Stimulated activated CD4-positive, alpha-beta T cell treated with anti-CD3 and anti-CD28 coated beads, TNF-alpha, amount 100 ng/mL, for 1 hour (primary cell): Measurements from ENCODE around the gene MAST2.

Experiments
- DNase-seq, 3 donors: peaks; one replicate each; pipeline ENCODE4 v3.0.0-alpha.2; 2020; ENCODE audit warnings: low read depth in 3 of 3, low spot score in 1 of 3

The MAST2 gene

DNA sequence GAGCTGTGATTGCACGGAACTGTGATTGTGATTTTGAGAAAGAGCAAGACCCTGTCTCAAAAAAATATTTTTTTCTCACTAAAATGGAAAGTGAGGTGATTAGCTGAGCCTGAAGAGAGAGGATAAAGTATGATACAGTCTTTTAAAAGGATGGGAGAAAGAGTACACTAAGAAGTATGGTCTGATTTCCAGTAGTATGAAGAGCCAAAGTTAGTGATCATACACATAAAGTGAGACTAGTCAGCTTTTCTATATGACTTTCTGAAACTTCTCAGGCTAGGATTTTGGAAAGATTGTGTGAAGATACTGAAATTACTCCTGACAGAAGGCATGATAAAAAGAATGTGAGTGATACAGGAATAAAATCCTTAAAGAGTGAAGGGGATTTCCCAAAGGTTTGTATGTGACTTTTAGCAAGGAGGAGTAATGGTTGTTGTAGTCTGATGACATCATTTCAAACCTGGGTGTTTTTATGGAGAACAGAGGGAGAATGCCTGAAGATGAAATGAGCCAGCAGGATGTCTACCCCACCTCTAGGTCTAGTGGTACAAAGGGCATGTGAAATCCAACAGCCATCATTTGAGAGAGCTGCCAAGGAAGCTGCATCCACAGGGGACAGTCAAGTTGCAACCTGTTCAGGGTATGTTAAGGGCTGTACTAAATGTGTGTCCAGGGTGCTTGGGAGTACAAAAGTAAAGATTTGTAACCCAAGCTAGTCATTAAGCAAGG is 171.3 kb downstream of the MAST2 start:
- no peak for DNase-seq

- no peak for DNase-seq
Observed at GRCh38 chr1:45976623-45977022, 173.2 kb downstream of the MAST2 start.

- no peak for DNase-seq
Observed at GRCh38 chr1:45979074-45979777, 175.8 kb downstream of the MAST2 start.

DNA sequence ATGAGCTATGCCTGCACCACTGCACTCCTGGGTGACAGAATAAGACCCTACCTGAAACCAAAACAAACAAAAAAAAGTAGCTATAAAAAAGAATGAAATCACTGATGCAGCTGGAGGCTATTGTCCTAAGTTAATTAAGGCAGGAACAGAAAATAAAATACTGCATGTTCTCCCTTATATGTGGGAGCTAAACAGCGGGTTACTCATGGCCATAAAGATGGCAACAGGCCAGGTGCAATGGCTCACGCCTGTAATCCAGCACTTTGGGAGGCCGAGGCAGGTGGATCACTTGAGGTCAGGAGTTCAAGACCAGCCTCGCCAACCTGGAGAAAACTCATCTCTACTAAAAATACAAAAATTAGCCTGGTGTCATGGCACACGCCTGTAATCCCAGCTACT is 176.4 kb downstream of the MAST2 start:
- no peak for DNase-seq

- no peak for DNase-seq
Observed at GRCh38 chr1:45982359-45982758, 178.9 kb downstream of the MAST2 start.

- no peak for DNase-seq
Observed at GRCh38 chr1:45983967-45984366, 180.6 kb downstream of the MAST2 start.

- DNase-seq: no peak
Observed at GRCh38 chr1:45987204-45987603, 183.8 kb downstream of the MAST2 start.

DNA sequence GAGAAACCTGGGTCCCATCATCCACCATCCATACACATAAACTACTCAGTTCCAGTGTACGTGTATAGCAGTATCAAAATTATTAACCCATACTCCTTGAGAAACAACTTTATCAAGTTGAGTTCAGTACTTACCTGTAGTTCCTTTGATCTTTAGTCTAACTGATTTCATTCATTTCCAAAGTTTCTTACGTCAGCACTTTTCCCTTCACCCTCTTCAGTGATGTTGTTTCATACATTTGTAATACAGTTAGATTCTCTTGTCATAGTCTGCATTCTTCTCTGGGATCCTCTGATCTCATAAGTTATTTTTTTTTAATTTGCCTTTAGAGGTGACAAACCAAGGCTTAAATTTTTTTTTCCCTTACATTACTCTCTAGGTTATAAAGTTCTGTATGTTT is 185.8 kb downstream of the MAST2 start:
- no peak for DNase-seq

DNA sequence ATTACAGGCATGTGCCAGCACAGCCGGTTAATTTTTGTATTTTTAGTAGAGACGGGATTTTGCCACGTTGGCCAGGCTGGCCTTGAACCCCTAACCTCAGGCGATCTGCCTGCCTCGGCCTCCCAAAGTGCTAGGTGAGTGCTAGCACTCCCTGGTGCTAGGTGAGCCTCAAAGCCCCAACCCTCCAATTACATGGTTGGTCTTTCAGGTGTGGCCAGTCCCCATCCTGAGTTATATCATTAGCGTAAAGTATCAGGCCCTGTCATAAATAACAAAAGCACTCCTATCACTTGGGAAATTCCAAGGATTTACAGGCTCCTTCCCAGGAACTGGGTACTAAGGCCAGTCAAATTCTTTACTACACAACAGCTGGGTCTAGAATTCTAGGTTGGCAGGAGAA is 191.0 kb downstream of the MAST2 start:
- no peak for DNase-seq

GRCh38 chr1:45995298-45995697 is 191.9 kb downstream of the MAST2 start:
- DNase-seq: no peak

GRCh38 chr1:45998020-45998617 is 194.7 kb downstream of the MAST2 start:
- DNase-seq: no peak

DNA sequence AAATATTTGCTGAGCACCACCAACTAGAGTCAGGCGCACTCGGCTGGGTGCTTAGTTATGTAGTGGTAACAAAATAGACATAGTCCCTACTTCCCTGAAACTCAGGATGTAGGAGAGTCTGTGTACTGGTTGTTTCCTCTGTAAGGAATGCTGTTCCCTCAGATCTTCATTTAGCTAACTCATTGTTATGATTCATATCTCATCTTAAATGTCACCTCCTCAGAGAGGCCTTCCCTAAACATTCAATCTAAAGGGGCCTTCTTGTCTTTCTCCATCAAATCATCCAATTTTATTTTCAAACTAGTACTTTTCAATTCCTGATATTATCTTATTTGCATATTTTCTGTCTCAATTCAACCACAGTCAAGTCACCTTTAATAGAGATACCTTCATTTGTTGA is 196.1 kb downstream of the MAST2 start:
- no peak for DNase-seq

- DNase-seq: no peak
Observed at GRCh38 chr1:46001081-46001785, 197.8 kb downstream of the MAST2 start.

- no peak for DNase-seq
Observed at GRCh38 chr1:46002551-46003150, 199.2 kb downstream of the MAST2 start.

GRCh38 chr1:46003315-46003714 is 199.9 kb downstream of the MAST2 start:
- no peak for DNase-seq

- DNase-seq: no peak
Observed at GRCh38 chr1:46004492-46004891, 201.1 kb downstream of the MAST2 start.

GRCh38 chr1:46005594-46005993 is 202.2 kb downstream of the MAST2 start:
- DNase-seq: no peak

GRCh38 chr1:46008585-46008984 is 205.2 kb downstream of the MAST2 start:
- no peak for DNase-seq

- no peak for DNase-seq
Observed at GRCh38 chr1:46010611-46011010, 207.2 kb downstream of the MAST2 start.

DNA sequence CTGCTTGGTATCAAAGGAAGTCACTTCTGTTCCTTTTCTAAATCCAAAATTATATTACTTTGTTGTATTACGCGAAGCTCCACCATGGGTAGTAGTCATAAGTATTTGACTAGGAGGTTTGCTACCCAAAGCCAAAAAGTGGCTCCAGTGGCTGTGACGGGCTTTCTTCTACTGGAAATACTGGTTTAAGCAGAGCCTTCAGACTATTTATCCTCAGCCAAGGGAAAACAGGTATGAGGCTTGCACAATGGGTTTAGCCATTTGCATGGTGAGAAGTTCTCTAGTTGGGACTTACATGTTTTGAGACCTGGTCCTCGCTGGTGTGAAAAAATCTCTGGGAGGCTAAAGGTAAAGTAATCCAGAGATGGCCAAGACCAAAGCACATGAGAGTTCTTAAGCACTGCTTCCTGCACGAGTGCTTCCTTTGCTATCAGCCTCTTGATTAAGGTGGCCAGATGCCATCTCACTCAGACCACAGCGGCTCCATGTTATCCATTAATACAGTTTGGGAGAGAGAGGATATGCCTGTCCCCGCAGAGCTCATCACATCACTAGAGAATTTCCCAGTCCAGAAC is 207.8 kb downstream of the MAST2 start:
- no peak for DNase-seq

DNA sequence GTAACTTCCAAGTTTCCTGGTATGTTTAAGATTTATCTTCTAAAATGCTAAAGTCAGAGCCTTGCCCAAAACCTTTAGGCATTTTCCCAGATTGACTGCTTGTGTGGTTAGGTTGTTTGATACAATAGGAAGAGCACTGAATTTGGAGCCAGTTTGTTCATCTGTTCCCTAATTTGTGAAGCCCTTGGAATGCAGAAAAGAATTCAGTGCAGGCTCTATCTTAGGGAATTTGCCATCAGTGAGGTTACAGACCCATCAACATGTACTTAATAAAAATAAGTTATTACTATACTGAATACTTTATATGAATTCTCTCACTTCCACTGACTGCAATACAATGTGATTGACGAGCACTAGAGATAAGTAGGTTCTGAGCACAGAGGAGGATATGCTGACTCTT is 208.8 kb downstream of the MAST2 start:
- no peak for DNase-seq
